Stimulated activated CD8-positive, alpha-beta memory T cell treated with anti-CD3 and anti-CD28 coated beads, Interleukin-7, amount 100 ng/mL, for 24 hours (primary cell): ENCODE data around the gene MID1.
"Not testable (repeated sequence)": the region's sequence is repeated elsewhere in the genome, so short reads cannot be mapped to it uniquely, and the experiment has no call there.

ENCODE experiments used
- DNase-seq: peaks from one replicate; pipeline ENCODE4 v3.0.0-alpha.2; 2020; ENCODE audit warnings: low read depth

The MID1 gene

DNA sequence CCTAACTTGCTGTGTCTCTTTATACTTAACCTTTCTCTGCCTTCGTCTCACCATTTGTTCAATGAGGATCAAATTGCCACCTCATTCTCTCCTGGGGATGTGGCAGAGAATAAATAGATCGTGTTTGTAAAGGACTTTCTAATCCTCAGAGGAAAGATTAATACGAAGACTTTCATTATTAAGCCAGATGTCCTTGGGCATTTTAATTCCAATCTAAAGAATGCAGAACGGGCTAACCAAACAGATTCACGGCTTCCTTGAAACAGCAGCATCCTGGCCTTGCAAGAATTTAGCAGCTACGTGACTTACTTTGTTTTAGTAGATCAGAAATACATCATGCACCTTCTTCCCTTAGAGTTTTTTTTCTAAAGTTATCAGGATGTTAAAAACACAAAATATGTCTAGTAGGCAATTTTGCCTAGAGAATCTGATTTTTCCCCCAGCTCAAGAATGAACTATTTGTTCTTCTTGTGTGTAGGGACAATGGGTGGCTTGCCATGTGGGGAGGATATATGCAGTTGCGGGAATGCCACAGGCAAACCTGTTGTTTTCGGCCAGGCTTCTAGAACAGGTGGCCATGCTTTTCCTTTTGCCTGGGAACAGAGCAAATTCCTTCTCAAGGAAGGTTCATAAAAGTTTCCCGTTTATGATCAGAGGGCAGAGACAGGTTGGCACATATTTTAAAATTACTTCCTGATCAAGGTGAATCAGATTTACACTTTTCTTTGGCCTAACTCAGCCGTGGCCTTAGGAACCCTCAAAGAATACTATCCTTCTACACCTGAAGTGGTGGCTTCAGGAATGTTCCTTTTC, 3.0 kb downstream of the MID1 start:
- DNase-seq, result no peak

DNA sequence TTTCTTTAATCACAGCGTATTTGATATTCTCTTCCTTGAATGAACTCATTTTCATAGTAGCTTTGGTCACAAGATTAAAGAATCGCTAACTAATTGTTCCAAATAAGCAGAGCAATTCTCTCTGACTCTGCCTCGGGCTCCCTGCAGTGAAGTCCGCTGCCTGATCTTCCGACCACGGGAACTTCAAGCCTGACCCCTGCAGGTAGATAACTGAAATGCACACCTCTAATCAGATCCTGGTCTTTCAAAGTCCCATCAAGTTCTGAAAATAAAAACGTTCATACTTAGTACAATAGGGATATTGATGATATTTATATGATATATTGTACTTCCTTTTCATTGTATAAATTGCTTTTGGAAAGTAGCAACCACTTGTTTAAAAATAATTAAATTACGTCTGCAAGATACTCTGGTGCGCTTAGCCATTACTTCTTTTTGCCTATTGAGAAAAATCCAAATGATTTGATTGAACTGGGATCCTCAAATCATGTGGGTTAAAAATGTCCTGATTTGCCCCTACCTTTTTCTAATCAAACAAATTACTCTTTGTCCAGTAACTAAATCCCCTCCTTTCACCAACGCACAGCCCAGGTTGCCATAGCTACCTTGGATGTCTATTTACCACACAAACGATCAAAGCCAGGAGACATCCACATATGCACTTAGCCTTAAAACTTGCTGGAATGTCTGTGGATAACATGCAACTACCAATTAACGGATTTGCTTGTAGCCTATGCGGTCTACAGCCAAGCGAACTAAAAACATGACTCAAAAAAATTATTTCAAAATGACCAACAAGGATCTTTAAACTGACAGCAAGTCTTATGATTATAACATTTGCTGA, 4.2 kb downstream of the MID1 start:
- DNase-seq, result no peak

DNA sequence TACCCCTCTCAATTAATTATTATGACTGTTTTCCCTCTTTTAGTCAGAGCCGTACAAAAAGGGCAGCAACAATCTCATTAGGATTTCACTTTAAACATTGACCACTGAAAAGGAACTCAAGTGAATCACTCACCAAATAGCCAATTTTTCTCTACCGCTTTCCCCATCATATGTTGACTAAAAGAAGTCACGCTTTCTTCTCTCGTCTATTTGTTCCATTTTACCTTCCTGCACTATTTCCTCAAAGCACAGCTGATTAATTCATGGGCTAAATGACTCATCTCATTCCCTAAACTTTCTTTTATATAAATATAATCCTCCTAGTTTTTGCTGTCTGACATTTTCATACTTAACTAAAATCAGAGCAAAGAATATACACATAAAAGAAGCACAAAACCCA, 8.2 kb downstream of the MID1 start:
- DNase-seq, result no peak

DNA sequence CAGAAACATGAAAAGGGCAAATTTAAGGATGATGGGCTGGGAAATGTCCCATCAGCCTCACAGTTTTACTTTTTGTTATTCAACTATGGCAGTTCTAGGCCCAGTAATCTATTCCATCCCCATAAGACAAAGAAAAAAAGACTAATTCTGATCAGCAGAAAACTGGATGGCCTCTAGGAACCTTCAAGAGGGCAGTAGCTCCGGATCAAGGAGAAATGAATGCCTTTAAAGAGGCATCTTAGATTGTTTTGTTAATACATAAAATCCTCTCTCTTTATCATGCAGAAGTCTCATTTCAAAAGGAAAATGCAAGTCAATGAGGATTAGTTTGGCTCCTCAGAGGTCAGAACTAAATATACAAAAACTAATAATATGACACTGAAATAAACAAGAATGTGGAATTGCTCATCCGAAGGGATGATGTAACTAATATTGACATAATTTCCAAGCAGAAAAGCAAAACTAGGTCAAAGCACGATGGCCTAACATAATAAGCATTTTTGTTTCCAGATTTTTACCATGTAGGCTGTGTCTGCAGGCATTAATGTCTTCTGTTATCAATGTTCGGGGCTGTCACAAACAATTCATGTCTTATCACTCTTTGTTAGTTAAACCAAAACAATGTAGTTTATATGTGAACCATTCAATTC, 8.8 kb downstream of the MID1 start:
- no peak for DNase-seq

DNA sequence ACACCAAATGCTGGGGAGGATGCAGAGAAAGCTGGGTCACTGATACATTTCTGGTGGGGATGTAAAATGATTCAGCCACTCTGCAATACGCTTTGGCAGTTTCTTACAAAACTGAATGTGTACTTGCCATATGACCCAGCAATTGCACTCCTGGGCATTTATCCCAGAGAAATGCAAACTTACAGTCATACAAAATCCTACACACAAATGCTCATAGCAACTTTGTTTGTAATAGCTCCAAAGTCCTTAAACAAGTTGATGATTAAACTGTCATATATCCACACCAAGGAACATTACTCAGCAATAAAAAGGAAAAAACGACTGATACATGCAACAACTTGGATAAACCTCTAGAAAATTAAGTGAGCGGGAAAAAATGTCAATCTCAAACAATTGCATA, 12.3 kb downstream of the MID1 start:
- no peak for DNase-seq

DNA sequence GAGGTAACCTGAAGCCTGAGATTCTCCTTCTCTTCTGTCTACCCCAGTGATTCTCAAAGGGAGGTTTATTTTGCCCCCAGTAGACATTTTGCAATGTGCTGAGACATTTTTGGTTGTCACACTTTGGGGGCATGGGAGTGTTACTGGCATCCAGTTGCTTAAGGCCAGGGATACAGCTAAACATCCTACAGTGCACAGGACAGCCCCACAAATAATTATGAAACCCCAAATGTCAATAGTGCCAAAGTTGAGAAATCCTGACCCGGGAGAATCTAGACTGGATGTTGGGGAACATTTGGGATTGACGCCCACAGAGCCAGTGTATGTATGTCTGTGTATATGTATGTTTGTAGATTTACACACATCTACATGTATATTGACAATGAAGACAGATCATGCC, 13.2 kb downstream of the MID1 start:
- no peak for DNase-seq

DNA sequence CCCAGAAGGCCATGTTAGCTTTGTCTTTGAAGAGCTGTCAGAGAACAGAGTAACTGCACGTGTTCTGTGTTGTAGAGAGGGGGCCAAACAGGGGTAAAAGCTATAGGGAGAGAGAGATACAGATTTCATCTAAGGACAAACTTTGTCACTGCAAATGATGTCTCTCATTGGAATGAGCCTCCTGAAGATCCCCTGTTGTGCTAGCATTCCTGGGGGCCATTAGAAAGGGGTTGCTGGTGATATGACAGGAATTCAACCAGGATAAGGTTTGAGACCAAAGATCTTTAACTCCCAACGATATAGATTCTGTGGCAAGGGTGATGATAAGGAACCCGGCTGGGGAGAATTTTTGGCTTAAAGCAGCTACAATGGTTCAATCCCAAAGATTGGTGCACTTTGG, 16.8 kb downstream of the MID1 start:
- no peak for DNase-seq

DNA sequence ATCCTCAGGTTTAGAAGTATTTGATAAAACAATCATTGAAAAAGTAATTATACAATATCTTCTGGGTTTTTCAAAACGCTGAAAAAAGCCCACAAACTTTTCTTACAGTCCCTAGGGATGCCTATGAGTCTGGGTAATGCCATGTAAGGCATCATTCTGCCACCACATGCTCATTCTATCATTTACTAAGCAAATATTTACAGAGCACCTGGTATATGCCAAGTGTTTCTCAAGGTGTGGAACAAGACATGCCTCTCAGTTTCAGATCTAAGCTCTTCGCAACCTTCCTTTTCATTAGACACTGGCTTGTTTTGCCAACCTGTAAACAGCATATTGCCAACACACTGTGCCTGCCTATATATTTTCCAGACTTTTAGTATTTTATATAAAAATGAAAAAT, 17.7 kb downstream of the MID1 start:
- no peak for DNase-seq

DNA sequence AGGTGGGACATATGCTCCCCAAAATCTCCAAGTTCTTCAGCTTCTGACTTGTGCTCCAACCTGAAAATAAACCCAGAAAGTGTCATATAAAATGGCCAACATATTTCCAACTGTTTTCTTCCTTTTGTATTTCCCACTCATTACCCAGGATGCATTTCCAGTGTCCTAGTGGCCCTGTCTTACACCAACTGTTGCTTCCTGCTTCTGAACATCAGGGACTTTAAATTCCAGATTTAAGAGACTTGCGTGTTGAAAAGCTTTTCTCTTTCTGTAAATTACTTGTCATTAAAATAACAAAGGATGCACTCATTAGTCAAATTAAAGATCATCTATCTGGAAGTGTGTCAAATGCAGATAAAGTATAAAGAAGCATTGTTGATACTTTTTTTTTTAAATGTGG, 19.9 kb downstream of the MID1 start:
- DNase-seq, result no peak

DNA sequence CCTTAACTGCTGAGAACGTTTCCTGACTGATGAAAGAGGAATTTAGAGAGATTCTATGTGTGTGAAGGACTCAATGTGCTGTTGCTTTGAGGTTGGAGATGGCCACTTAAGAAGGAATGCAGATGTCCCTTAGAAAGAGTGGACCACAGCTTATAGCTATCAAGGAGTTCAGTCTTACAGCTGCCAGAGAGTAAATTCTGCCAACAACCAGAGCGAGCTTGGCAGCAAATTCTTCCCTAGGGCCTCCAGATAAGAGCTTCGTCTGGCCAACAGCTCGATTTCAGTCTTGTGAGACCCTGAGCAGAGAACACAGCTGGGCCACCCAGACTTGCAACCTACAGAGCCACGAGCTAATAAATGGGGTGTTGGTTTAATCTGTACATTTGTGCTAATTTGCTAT, 21.8 kb downstream of the MID1 start:
- no peak for DNase-seq

DNA sequence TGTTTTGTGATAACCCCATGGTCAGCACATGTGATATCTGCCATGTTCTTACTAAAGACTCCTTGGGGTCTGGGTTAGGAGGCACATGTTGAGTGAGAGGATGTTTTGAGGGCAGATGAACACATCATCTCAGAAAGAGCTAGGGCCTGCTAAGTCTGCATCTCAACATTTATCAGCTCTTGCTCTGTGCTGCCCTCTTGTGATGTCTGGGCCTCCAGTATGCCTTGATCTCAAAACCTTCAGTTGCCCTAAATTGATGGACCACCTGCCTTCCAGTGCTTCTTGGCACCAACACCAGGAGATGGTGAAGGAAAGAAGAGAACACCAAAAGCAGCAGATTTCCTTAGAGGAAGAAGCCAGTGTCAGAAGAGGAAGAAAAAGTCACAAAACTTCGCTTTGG, 22.5 kb downstream of the MID1 start:
- no peak for DNase-seq

DNA sequence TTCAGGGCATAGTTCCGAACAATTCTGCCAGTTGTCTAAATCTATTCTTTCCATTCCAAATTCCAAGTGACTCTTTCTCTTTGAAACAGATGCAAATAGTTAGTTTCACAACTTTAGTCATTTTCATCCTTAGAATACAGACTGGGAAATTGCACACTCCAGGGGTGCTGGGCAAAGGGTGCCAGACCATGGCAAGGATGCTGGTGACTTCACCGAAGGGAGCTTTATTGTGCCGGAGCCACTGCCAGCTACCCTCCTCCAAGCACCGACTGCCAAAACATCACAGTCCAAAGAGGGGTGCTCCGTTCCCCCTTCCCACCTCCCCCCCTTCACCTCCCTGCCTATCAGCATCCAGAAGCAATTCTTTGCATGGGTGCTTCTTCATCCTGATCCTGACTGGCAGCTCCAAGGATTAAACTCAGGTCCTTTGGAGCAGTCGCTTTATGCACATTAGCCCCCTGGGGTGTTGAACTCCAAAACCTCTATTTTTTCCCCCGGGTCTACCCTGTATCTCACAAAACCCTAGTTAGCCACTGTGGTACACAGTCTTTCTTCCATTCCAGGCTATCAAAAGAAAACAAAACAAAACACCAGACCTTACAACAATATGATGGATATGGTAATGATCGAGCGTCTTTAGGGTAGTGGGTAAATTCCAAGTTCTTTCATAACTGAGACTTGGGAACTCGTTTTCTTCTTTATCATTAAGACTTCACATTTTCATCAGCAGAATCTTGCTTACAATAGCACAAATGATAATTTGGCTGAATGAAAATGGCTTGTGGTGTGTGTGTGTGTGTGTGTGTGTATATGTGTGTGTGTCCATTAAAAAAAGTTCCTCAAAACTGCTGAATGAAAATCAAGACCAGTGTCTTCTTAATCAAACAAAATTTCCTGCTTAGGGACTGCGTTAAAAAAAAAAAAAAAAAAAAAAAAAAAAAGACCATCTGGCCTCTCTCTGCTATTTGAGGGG, 28.7 kb downstream of the MID1 start:
- no peak for DNase-seq

DNA sequence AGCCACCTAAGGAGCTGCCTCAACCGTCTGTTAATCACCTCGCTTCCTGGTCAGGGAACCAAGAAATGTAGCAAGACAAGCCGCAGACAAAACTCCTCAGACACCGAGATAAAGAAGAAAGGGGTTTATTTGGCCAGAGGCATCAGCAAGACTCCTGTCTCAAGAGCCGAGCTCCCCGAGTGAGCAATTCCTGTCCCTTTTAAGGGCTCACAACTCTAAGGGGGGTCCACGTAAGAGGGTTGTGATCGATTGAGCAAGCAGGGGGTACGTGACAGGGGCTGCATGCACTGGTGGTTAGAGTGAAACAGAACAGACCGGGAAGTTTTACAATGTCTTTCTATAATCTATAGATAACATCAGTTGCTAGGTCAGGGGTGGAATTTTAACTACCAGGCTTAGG, 30.6 kb downstream of the MID1 start:
- not testable (repeated sequence) for DNase-seq

DNA sequence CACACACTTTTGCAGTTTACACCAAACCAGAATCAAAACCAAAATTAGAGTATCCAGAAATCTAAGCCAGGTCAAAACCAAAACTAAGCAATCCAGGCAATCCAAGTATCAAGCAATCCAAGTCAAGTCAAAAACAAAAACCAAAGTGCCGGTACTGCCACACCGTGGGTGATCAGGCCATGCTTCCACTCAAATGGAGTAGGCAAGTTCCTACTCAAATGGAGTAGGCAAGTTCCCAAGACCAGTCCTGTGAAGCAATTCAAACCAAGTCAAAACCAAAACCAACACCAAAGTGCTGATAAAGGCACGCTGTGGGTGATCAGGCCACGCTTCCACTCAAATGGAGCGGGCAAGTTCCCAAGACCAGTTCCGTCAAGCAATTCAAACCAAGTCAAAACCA, 31.3 kb downstream of the MID1 start:
- DNase-seq, result no peak

DNA sequence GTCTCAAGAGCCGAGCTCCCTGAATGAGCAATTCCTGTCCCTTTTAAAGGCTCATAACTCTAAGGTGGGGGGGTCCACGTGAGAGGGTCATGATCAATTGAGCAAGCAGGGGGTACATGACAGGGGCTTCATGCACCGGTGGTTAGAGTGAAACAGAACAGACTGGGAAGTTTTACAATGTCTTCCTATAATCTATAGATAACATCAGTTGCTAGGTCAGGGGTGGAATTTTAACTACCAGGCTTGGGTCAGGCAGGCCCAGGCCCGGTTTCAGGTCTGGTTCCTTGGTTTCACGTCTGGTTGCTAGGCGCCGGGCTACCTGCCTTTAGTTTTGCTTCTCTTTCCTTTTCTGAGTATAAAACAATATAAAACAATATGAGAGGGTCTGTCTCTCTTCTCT, 35.5 kb downstream of the MID1 start:
- DNase-seq, result not testable (repeated sequence)

DNA sequence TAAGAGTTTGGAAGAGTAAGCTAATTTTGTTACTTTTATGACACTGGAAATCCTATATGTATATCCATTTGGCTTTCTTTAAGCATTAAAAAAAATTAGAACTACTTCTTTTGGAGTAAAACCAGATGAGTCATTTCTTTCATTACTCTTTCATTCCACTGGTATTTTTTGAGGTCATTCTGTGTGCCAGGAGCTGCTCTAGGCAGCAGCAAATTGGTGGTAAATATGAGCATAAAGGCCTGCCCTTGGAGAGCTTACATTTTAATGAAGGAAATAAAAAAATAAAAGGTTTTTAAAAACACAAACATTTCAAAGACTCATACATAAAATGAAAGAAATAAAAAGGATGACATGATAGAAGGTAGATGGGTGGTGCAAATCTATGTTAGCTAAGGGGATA, 37.4 kb downstream of the MID1 start:
- no peak for DNase-seq

DNA sequence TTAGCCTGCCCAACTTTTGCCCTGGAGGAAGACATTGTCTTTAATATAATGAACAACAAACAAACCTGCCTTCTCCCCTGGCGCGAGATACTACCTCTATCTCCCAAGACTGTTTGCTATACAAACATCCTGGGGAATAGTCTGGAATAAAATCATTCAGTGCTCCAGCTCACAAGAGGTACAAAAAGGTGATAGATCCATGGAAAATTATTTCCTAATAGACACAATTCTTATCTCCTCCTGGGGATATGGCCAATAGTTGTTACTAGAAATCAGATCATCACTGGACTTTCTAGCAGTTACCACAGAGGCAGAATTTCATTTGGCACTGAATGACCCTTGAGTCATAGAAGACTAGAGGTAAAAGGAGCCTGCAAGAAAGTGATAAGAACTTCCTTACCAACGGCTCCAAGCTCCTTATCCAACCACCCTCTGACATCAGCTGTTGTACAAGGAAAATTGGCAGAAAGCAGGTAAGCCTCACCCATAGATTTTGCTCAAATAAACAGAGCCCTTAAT, 38.1 kb downstream of the MID1 start:
- DNase-seq, result no peak

DNA sequence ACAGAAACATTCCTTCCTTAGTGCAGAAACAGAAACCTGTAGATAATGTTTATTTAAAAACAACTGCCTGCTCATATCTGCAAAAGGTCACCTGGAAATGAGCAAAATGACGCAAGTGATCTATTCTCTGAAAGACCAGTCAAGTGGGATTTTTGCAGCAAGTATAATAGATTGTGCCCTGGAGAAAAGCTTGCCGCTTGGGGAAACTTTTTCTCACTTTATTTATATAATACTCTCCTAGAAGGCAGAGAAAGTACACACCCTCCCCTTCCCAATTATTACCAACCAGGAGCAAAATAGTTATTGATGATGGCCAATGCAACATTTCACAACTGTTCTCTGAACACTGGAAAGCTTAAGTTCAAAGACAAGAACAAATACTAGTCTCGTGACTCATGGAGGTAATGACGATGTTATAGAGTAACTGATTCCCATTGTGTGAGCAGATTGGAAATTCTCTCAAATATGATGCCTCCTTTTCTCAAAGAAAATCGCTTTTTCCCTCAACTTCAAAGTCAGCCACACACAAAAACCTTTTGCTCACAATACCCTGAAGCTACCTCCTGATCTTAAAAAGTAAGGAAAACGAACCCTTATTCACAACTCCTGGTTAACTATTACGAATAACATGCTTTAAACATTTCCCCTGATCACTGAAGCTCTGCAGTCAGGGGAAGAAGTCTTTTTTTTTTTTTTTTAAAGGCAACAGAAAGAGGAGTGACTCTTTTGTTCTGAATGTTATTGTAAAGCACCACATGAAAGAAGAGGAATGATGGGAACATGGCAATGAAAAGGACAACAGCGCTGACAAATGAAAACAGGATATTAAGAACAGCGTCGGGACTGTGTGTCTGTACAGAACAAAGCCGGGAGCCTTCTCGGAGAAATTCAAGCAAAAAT, 41.0 kb downstream of the MID1 start:
- DNase-seq, result no peak

DNA sequence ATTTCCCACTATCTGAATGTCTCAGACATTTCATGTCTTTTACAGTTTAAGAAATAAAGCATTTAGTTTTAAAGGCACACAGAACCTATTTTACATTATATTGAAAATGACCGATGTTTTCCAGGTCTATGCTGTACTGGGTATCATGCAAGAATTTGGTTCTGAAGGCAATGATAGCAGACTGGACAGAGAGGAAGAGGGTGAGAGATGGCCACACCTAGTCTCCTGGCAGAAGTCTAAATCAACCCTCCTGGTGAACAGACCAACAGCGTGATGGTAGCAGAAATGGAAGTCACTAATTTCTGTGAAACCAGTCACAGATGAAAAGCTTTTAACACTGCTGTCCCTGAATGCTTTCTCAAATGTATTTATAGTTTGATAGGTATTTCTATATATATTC, 41.9 kb downstream of the MID1 start:
- DNase-seq, result no peak

DNA sequence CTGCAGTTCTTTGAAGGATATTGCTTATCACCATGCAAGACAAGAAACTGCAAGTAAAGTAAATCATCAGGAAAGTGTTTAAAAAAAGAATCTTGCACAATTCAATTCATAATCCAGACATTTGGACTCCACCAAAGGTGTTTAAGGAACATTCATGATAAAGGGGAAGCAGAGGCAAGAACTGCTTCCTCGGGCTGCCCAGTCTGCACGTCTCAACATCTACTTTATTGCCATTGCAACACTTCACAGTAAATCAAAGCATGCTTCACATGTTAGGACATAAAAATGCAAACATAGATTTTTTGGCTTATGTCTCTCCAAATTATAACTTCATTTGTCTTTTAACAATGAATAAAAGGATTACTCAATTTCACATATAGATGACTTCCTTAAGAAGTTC, 42.5 kb downstream of the MID1 start:
- DNase-seq, result no peak
